Activated CD8-positive, alpha-beta memory T cell treated with anti-CD3 and anti-CD28 coated beads, Interleukin-2, amount 50 U/mL, for 24 hours (primary cell): ENCODE results near the gene TSEN15.
"Not testable (repeated sequence)": the region's sequence is repeated elsewhere in the genome, so short reads cannot be mapped to it uniquely, and the experiment has no call there.

ENCODE experiments used
- DNase-seq: peaks from one replicate; pipeline ENCODE4 v3.0.0-alpha.2; 2020; ENCODE audit errors: extremely low read depth

The TSEN15 gene

DNA sequence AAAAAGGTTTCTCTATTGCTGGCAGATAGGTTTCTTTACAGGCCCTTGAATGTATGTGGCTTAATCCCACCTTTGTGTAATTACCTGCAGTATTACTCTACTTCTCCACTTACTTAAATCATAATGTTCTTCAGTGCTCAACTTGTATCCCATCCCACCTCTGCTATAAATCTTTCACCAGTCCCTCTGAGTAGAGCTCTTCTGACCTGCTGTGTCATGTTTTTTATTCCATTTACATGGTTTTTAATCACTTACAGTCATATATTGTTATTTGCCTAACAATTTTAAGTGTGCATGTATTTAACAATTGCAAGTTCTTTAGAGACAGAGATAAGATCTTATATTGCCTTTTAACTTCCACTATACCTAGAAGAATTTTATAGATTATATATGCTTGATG lies 2.4 kb downstream of the TSEN15 start:
- no peak for DNase-seq

DNA sequence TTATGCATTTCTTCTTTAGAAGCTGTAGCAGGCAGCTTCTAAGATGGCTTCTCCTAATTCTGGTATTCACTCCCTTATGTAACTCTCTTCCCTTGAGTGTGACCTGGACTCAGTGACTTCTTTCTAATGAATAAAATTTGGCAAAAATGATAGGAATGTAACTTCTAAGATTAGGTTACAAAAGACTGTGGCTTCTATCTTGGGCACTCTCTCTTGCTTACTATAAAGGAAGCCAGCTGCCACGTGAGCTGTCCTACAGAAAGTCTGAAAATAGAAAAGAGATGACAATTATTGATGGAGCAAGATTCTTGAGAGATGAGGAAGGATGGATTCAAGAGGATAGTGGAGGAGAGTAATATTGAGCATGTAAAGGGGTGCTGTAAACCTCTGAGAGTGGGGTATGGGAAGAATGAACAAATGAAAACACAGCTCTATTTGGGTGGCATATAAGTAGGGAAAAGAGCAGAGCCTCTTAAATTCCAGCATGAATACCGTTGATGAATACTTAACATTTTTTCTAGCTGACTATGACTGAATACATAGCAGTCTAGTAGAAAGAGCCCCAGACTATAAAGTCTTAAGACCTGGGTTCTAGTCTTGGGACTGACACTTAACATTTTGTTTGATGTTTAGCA lies 5.5 kb downstream of the TSEN15 start:
- DNase-seq, result no peak

DNA sequence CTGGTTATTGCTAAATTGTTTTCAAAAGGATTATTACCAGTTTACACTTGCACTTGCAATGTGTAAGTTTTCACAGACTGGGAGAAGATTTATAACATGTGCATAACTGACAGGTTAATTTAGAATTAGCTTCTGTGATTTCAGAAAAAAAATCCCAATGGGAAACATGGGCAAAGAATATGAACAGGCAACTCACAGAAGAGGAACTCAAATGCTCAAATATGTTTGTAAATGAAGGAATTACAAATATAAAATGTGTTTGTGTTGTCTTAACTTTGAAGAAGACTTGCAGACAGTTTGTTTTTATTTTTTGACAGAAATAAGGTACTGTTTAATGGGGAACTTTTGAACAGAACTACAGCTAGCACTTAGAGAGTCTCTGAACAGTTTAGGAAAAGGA lies 8.4 kb downstream of the TSEN15 start:
- DNase-seq, result no peak

DNA sequence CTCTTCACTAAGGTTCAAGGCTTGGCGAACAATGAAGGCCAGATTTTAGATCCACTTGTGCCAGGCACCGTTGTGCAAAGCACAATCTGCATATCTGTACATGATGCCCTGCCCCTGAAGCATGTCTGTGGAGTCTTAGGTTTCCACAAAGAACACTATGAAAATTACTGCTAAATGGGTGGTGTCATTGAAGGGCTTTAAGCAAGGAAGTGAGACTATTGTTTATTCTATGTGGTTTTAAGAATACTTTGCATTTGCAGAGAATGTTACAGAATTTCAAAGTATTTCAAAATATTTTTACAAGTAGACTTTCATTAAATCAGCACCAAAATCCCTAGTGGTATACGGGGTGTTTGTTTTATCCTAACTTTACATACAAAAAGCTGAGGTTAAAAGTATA lies 8.8 kb downstream of the TSEN15 start:
- no peak for DNase-seq

DNA sequence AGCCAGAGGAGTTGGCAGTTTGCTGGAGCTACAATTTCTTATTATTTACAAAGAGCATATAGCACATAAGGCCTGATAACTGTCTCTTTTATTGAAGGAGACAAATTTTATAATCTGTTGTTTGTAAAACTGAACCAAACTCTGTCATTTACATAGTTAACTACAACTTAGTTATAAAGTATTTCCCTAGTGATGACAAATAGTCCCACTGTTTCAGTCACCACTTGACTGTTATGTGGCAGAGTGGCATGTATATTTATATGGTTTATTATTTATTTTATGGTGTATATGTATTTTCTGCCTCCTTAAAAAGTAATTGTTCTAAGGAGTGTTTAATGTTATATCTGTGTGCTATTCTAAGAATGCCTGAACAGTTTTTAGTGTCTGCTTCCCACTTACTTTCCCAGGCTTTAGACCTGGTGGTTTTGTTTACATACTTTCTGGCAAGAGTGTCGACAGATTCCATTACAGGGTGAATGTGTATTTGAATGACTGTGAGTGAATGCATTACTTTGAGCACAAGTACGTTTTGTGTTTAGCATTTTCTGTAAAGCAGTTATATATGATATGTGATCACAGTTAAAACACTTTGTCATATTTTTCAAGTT lies 10.0 kb downstream of the TSEN15 start:
- DNase-seq, result no peak

DNA sequence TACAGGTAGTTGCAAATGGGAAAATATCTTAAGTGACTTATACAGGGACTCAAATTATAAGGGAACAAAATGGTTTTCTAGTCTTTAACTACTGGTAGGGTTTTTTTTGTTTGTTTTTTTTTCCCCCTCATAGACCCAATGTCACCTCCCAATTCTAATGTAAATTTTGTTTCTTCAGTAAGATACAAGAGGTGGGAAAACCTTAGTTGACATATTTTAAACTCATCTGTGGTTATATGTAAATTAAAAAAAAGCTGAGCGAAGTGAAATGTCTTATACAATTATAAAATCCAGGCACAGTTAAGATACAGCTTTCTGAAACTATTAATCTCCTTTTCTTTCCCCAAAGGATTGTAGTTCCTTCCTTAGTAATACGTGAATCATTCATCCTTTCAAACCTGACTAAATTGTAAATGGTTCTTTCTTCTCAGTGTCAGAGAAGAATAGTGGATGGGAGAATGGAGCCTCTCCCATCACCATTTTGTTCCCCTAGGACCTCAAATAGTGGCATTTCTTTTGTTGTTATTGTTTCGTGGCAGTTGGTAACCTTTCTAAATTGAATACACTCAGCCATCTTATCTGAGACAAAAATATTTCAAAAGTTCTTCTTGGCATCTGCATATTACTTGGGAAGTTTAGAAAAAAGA lies 11.2 kb downstream of the TSEN15 start:
- no peak for DNase-seq

DNA sequence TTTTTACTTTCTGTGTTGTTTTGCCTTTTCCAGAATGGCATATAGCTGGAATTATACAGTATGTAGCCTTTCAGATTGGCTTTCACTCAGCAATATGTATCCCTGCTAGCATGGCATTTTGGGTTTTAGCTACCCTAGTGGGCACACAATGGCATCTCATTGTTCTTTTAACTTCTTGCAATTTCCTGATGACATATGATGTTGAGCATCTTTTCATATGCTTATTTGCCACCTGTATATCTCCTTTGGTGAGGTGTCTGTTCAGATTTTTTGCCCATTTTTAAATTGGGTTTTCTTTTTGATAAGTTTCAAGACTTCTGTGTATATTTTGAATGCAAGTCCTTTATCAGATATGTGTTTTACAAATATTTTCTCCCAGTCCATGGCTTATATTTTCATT lies 14.0 kb downstream of the TSEN15 start:
- DNase-seq, result no peak

DNA sequence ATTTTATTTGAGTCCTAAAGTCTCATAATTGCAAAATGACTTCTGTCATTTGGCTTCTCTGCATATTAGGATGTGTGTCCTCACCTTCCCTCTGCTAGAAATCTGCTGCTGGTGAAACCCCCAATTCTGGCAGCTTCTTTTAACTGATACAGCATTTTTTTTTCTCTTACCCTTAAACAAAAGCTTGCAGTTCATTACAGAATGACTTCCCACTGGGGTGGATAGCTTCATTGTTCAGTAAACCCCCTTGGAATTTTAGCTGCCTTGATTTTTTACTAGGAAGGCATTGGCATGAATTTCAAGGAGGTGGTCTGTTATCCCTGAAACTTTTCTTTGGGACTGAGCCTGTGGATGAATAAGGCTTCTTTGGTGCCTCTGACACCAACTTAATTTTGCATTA lies 16.8 kb downstream of the TSEN15 start:
- no peak for DNase-seq

DNA sequence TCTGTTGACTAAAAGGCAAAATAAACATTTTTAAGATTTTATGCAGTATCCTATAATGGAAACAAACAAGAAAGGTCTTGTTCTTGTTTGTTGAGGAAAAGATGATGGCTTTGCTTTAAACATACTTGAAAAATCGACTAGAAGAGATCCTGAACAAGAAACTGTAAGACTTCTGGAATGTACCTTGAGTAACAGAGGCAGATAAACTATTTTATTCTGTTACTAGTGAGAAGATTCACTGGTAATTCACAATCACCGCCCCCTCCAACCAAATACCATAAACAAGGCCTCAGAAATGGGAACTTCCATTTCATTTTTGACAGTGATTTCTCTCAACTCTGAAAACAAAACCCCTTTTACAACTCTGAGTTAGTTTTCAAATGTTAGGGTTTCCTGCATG lies 18.1 kb downstream of the TSEN15 start:
- no peak for DNase-seq

DNA sequence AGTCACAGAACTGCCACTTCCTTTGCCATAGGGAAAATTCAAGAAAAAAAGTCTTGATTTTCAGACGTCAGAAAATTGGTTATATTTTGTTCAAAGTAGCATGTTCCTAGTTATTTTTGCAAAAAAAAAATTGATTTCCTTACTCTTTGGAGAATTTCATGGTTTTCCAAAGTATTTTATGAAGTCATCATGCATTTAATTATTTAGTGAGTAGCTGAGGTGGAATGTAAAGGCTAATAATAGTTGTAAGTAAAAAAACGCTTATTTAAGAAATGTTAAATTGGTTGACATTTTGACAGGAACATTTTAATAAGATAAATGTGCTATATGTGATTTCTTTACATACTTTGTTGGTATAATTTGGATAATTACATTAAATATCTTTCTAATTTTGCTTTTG lies 20.8 kb downstream of the TSEN15 start:
- DNase-seq, result no peak

DNA sequence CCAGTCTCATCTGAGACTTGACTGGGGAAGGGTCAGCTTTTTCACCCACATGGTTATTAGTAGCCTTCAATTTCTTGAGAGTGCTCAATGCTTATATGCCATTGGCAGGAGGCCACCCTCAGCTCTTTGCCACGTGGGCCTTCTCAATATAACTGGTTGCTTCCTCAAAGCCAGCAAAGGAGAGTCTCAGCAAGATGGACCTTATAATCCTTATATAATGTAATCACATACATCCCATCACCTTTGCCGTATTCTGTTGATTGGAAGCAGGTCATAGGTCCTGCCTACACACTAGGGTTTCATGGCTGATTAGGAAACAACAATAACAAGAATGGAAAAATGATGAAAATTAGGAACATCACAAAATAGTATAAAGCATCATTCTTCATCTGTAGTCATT lies 22.9 kb downstream of the TSEN15 start:
- no peak for DNase-seq

DNA sequence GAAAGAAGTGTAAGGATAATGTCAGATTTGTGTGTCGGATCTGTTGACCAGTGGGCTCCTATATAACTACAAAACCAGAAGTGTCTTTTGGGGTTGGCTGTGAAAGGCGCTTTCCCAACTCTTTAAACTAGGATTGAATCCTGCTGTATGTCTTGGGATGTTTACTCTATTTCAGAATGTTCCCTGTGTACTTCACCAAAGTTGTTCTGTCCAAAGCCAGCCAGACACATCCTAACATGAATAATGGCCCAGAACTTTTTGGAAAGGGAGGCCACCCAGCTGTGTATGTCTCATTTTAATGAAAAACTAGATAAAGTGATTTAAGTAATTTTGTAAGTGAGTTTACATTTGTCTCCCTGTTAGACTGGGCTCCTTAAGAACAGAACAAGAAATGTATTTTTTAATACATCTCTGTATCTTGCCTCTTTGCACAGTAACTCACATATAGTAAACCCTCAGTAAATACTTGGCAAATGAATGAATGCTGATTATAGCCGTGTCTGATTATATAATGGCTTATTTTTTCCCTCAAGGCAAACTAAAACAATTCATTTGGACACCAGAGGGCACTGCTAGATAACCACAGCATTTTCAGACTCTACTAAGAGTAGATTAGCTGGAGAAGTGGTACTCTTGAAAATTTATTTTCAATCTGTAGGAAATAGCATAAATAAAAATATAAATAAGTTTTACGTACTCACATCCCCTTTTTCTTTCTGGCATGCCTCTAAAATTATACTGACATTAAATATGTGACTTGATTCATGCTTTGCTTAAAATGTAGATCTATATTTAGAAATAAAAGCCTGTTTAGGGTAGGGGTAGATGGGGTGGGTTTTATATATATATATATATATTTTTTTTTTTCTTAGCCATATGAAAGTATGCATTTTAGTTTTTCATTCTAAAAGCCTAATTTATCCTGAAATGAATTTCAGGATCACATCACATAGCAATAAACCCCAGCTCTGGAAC lies 23.8 kb downstream of the TSEN15 start:
- no peak for DNase-seq

DNA sequence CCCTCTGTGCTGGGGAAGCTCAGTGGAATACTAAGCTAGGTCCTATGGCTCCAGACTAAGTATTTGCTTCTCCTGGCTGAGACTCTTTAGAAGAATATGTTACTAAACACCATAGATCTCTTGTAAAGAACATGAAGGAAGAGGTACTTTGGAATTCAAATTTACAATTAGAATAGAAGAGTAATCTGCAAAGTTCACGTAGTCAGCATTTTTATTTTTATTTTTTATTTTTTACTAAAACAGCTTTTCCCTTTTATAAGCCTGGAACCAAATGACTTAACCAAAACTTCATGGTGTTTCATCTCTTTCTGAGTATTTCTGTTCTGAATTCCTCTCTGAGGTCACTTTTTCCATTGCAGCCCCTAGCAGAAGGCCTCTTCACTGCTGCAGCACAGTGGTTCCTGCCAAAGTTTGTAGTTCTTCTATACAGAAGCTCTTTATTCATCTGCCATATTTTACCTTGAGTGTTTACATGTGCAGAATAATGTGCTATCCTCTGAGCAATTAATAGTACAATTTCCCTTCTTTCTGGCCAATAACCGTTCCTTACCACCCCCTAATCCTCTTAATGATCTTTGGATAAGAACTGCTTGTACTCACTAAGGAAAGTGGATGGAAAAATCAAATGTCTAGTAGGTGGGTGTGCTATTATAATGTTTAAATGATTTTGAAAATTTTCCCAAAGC lies 27.2 kb downstream of the TSEN15 start:
- no peak for DNase-seq

DNA sequence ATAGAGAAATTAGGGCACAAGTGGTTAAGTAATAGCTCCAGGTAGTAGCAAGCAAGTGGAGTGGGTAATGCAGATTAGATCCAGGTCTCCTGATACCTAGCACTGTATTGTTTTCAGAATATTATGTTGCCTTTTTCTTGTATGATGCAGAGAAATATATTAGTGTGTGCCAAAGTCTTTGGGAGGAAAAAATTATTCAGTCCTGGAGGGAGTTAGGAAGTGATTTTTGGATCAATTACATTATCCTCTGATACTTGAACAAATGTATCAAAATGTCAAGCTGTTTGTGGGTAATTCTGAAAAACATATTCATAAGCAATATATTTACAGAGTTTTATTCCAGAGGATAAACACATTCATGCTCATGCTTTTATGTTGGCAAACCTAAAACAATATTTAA lies 28.8 kb downstream of the TSEN15 start:
- no peak for DNase-seq

DNA sequence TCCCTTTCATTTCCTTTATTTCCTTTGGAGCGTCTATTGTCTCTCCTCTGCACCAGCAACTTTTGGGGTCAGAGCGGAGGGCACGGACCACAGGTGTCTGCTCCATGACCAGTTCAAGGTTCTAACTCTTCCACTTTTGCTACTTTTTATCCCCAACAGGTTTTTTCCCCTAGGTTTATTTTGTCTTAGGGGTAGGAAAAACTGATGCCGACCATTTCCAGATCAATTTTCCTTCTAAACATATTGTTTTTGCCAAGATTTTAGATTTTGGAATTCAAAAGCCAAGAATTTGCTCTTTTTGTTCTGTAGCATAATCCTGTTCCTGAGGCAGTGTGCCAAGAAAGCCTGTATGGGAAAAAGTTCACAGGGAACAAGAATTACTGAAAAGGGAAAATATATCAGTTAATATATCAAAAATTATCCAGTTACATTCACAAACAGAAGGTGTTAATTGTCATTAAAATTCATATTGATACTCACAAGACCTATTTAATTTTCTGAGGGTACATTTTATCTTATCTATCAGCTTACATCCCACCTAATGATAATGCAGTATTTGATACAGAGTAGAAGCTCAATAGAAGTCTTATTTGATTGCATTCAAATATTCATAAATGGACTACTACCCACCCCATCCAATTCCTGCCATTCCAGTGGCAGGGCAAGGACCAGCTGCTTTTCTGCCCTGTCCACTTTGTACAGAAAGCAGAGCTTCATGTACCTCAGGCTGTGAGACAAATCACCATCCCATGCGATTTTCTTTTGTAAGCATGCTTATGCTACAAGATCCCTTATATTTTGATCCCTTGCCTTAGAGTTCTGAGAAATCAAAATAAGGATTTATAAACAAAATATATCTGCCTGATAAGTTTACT lies 31.2 kb downstream of the TSEN15 start:
- DNase-seq, result no peak

DNA sequence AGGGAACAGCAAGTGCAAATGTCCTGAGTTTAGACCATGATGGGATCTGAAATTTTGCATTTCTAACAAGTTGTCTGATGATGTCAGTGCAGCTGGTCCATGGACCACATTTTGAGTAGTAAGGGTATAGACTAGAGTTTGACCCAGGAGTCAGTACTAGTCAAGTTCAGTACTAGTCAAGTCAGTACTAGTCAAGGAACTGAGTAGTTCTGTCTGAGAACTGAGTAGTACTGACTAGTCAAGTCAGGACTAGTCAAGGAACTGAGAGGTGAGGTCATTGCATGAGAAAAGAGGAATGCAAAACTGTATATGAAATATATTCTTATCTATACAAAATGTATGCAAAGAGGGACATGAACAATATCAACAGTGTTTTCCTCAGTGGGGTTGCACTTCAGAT lies 34.1 kb downstream of the TSEN15 start:
- DNase-seq, result no peak

DNA sequence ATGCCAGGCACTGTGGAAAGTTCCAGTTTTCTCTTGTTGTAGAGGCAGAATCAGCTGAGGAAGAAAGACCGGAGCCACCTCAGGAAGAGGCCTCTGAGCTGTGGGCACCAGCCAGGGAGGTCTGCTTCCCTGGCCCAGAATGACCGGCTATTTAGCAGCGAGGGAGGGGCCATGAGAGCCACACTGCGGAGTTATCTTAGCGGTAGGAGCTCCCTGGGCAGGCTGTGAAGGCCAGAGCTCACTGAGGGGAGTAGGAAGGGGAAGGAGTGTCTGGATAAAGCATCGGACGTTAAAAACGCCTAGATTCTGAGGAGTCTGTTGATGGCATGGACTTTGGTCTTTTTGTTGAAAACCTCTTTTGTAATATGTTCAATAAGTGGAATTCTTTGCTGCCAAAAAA lies 36.5 kb downstream of the TSEN15 start:
- DNase-seq, result no peak

DNA sequence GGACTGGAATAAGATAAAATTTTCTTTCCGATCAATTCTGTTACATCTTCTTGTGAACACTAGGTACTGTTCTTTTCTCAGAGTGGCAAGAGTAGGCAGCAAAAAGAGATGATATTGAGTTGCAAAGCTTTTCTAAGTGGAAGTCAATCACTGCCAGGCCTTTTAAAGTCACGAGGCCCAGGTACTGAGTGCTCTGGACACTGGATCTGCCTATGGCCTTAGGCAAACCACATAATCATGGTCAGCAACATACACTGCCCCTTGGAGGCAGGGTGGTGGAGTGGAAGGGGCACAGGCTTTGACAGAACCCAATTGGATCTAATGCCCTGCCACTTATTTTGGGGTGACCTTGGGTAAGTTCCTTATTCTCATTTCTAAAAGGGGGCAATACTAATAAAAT lies 41.5 kb downstream of the TSEN15 start:
- no peak for DNase-seq

DNA sequence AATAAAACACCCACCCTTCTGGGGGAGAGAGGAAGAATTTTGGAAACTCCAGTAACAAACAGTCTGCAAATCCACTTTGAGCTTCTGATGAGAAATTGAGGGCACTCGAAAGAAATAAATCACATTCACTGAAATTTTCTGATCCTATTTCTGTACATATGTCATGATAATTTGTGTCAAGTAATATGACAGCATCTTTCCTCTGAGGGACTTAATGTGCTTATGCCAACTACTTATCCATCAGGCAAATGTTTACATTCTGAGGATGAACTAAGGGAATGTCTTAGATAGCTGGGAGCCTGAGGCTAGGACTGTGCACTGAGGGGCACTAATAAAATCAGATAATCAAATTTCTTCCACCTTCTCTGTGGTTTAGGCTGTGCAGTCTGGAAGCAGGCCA lies 44.5 kb downstream of the TSEN15 start:
- no peak for DNase-seq

DNA sequence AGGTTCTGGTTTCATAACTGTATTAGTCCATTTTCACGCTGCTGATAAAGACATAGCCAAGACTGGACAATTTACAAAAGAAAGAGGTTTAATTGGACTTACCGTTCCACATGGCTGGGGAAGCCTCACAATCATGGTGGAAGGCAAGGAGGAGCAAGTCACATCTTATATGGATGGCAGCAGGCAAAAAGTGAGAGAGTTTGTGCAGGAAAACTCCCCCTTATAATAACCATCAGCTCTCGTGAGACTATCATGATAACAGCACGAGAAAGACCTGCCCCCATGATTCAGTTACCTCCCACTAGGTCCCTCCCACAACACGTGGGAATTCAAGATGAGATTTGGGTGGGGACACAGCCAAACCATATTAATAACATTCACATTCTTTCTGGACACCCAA lies 45.0 kb downstream of the TSEN15 start:
- not testable (repeated sequence) for DNase-seq

DNA sequence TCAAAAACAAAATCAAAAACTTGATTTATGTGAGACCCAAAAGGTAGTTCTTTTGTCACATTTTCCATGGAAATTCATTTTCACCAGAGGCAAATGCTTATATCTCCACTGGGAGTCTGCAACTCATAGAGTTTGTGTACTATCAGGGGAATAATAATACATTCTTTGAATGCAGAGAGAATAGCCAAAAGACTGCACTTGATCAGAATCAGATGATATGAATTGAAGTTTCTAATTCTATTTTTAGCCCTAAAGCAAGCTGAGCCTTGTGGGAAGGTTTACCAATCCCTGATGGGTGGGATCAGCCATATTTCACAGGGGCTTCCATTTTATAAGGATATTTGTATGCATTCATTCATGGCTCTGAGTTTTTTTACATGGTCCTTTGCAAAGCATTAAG lies 49.6 kb downstream of the TSEN15 start:
- DNase-seq, result no peak
